ENCODE measurements around the gene GNAT1.
A peak's percentile ranks its signal among the peaks of the same experiment; 100 is the strongest.
"Not testable (repeated sequence)": the region's sequence is repeated elsewhere in the genome, so short reads cannot be mapped to it uniquely, and the experiment has no call there.

Gene GNAT1

DNA sequence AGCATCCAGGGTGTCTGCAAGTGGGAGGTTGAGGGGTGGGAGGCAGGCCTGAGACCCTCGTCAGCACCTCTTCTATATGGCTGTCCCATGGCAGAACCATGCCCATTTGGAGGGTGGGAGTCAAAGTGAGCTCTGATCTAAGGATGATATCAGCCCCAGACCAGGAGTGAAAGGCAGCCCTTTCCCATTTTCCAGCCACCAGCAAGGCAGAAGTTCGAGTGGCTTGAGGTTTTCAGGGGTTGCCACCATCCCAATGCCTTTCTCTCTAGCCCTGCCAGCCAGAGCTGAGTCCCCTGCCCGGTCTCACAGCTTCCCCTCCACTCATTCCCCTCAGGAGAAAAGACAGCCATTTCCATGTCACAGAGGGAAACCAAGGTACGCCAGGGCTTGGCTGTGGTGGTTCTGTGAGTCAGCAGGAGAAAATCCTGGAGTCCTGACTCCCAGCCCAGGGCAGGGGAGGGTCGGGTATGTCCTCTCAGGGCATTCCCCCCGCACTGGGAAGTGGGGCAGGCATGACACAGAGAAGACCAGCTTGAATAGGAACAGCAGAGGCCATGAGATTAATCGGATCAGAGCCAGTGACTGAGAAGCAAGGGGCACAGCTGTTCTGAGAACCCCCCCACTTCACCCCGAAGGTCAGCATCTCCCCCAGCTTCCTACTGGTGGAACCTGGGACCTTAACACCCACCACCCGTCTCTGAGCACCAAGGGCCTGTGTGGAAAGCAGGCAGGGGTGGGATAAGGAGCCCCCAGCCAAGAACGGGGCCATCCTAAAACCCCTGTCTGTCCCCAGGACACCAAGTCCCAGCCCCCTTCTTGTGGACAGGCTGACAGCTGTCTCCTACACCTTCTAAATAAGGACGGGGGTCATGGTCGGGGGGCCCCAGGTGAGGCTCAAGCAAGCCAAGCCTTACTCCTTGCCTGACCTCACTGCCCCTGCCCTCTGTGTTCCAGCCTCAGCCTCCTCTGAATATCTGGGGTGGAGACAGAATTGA lies 12.7 kb downstream of the GNAT1 start:
- no peak for DNase-seq

- DNase-seq = no peak
These were observed 13.5 kb downstream of the GNAT1 start, which contains the start of gene SLC38A3 for GRCh38 chr3:50204804-50205412. Gene SLC38A3 (plus strand): TSS chr3:50205271. CDS start chr3:50214200, 8,929 bp downstream.

DNA sequence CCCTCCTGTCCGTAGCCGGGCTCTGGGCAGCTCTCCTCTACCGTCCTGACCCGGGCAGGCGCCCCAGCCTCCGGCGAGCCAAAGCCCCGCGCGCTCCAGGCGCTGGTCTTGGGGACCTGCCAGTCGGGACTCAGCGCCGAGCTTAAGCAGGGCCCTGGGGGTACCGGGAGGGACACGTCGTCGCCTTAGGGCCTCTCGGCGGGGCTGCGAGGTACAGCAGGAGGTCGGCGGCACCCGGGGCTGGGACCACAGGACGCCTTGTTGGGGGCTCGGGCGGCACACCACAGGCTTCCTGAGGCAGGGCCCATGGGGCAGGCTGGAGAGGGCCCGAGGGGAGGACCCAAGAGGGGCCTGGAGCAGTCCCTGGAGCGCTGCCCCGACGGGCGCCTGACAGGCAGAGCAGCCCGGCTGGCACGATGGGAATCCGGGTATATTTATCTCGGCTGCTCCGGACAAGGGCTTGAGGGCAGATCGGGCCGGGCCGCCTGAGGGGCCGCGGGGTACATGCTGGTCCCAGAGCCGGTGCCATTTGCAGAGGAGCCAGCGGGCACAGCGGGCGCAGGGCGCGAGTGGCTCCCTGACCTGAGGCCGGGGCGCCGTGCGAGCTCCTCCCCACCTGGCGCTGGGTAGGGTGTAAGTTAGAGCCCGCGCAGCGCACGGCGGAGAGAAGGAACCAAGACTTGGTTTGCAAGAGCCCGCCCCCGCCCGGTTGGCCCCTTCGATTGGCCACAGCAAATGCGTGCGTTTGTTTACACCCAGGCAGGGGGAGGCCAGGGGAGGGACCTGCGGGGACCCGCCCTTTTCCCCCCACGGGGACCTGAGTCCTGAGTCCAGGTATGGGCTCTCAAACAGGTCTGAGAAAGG lies 14.2 kb downstream of the GNAT1 start:
- peak; percentile 40 for DNase-seq

- DNase-seq = no peak
These were observed 16.1 kb downstream of the GNAT1 start for GRCh38 chr3:50207359-50208042.

- DNase-seq = no peak
These were observed 17.4 kb downstream of the GNAT1 start for GRCh38 chr3:50208677-50209344.

GRCh38 chr3:50210176-50210509 lies 18.7 kb downstream of the GNAT1 start:
- no peak for DNase-seq

- no peak for DNase-seq
These were observed 19.3 kb downstream of the GNAT1 start for GRCh38 chr3:50210510-50211367.

DNA sequence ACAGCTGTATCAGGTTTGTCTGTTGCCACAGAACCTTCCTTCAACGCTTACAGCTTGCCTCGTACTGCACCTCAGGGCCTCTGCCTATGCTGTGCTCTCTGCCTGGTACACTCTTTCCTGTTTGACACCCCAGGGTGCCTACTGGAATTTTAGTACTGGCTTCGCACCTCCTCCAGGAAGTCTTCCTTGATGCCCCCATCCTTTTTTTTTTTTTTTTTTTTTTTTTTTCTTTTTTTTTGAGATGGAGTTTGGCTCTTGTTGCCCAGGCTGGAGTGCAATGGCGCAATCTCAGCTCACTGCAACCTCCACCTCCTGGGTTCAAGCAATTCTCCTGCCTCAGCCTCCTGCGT lies 19.9 kb downstream of the GNAT1 start:
- not testable (repeated sequence) for DNase-seq

DNA sequence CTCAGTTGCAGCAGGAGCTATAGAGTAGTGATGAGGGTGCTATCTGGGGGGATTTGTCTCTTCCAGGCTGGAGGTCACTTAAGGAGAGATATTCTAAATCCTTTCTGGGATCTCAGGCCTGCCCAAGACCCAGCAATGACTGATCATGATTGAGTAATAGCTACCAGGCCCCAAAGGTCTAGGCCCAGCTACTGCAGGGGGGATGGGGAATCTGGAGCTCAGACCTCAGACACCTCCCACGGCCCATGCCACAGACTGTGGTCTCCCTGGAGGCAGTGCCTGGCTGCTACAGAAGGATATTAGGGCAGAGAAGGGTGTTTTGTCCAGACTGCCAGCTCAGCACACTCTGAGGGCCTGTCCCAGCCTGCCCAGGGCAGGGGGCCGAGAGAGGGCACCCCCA lies 20.5 kb downstream of the GNAT1 start:
- DNase-seq = no peak

GRCh38 chr3:50212502-50212901 lies 21.1 kb downstream of the GNAT1 start:
- DNase-seq = no peak

- DNase-seq = no peak
These were observed 21.6 kb downstream of the GNAT1 start for GRCh38 chr3:50212971-50213370.

DNA sequence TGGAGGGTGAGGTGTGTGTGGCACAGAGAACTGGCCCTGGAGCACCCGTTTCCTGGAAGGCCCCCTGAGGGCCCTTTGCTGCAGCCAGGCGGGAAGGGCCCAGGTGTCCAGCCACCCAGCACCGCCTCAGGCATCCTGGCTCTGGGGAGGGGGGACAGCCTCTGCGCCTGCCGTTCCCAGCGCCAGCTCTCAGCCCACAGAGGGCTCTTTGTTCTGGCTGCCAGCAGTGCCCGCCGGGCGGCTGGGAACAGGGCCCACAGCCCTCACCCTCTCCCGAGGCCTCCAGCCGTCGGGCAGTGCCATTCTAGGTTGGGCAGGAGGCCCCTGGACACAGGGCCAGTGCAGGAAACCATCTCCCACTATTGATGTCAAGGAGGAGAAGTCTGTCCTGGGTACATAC lies 22.0 kb downstream of the GNAT1 start:
- no peak for DNase-seq

DNA sequence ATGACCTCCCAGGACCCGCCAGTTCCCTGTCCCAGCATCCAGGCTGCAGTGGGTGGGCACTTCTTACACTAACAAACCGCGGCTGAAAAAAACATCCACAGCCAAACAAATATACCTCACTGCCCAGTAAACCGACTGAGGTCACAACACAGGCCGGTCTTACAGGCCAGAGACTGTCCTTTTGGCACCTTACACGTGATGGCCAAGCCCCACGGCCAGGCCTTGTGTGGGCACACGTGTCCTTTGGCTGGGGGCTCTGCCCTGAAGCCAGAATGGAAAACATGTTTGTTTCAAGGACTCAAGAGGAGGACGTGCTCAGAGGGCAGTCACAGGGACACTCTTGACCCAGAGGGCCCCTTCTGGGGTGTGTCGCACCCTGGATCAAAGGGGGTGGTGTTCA lies 23.4 kb downstream of the GNAT1 start:
- DNase-seq = no peak

GRCh38 chr3:50215529-50215928 lies 24.1 kb downstream of the GNAT1 start:
- no peak for DNase-seq

GRCh38 chr3:50217681-50218080 lies 26.3 kb downstream of the GNAT1 start:
- no peak for DNase-seq

DNA sequence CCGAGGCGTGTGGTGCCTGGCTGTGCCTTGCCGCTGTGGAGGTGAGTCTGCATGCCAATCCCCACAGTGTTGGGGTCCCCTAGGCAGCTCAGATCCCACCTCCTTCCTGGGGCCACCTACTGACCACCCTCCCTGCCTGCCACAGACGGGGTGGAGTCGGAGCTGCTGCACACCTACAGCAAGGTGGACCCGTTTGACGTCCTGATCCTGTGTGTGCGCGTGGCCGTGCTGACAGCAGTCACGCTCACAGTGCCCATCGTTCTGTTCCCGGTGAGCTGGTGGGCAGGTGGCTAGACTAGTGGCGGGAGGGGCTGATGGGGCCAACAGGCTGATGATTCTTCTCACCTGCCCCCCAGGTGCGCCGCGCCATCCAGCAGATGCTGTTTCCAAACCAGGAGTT lies 27.0 kb downstream of the GNAT1 start:
- no peak for DNase-seq

DNA sequence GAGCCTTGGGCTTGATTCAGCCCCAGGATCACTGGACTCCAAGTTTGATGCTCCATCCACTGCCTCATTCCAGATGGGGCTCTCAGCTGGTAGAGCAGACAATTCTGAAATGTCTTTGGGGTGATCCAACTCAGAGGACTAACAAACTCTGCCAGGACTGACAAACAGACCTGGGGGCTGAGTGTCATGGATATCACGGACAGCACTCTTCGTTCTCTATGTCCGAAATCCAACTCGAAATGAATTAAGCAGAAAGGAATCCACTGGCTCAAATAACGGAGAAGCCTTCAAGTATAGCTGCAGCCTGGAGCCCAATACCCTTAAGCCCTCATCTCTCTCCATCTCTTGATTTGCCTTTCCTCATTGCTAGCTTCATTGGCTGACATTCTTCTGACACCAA lies 27.9 kb downstream of the GNAT1 start:
- no peak for DNase-seq

GRCh38 chr3:50220109-50220508 lies 28.7 kb downstream of the GNAT1 start:
- DNase-seq = no peak

GRCh38 chr3:50221051-50221410 lies 29.6 kb downstream of the GNAT1 start:
- no peak for DNase-seq

GRCh38 chr3:50221411-50222168 lies 30.2 kb downstream of the GNAT1 start:
- DNase-seq = no peak

- no peak for DNase-seq
These were observed 30.7 kb downstream of the GNAT1 start for GRCh38 chr3:50222169-50222528.
